Measurements from ENCODE around the gene PUM2.

Gene PUM2

GRCh38 chr2:20339012-20339411, 11.6 kb downstream of the PUM2 start:
- H3K4me3 ChIP-seq (ENCODE audit: low read depth, low read length), result no peak overlapping the region
- no peaks in the 10 kb centered on the region for H3K27me3 ChIP-seq (ENCODE audit: control insufficient read depth, insufficient read depth, low read length)
- H3K9me3 ChIP-seq (ENCODE audit: control insufficient read depth, low read length), result no peaks in the 10 kb centered on the region
- no peak overlapping the region for H3K4me2 ChIP-seq (ENCODE audit: low read length)
- H3K79me2 ChIP-seq, result peaks cover 50% of the 10 kb centered on the region
- H3K4me1 ChIP-seq, result peaks cover 15% of the 10 kb centered on the region
- TF ChIP-seq CTCF (IDR thresholded peaks at IDR 0.05), result no peak
- H3K36me3 ChIP-seq (ENCODE audit: control insufficient read depth, insufficient read depth, low read length), result no peaks in the 10 kb centered on the region
- no peak overlapping the region for H3K9ac ChIP-seq
- H3K27ac ChIP-seq, result no peak overlapping the region
- no peak overlapping the region for H2AFZ ChIP-seq

- Histone ChIP-seq H2AFZ (no peak overlapping the region), H3K27me3 (ENCODE audit: control insufficient read depth, insufficient read depth, low read length) (no peaks in the 10 kb centered on the region), H3K9me3 (ENCODE audit: control insufficient read depth, low read length) (no peaks in the 10 kb centered on the region), H3K27ac (no peak overlapping the region), H3K9ac (no peak overlapping the region), H3K4me2 (ENCODE audit: low read length) (no peak overlapping the region), H3K4me1 (peaks cover 22% of the 10 kb centered on the region), H3K36me3 (ENCODE audit: control insufficient read depth, insufficient read depth, low read length) (no peaks in the 10 kb centered on the region), H3K4me3 (ENCODE audit: low read depth, low read length) (no peak overlapping the region), H3K79me2 (peaks cover 53% of the 10 kb centered on the region)
- TF ChIP-seq CTCF (IDR thresholded peaks at IDR 0.05), result no peak
Measured at GRCh38 chr2:20334605-20335203, 15.9 kb downstream of the PUM2 start.

- Histone ChIP-seq H3K9me3 (ENCODE audit: control insufficient read depth, low read length) (no peaks in the 10 kb centered on the region), H3K4me1 (peaks cover 22% of the 10 kb centered on the region), H3K4me2 (ENCODE audit: low read length) (no peak overlapping the region), H3K27me3 (ENCODE audit: control insufficient read depth, insufficient read depth, low read length) (no peaks in the 10 kb centered on the region), H3K79me2 (peaks cover 49% of the 10 kb centered on the region), H3K27ac (no peak overlapping the region), H3K36me3 (ENCODE audit: control insufficient read depth, insufficient read depth, low read length) (no peaks in the 10 kb centered on the region), H3K9ac (no peak overlapping the region), H3K4me3 (ENCODE audit: low read depth, low read length) (no peak overlapping the region), H2AFZ (no peak overlapping the region)
- no peak for TF ChIP-seq CTCF (IDR thresholded peaks at IDR 0.05)
Measured at GRCh38 chr2:20333738-20334137, 16.9 kb downstream of the PUM2 start.

- H2AFZ ChIP-seq, result no peak overlapping the region
Measured at GRCh38 chr2:20330192-20330591, 20.5 kb downstream of the PUM2 start.

More at GRCh38 chr2:20330192-20330591, 20.5 kb downstream of the PUM2 start:
- Histone ChIP-seq H3K27me3 (ENCODE audit: control insufficient read depth, insufficient read depth, low read length) (no peaks in the 10 kb centered on the region), H3K4me2 (ENCODE audit: low read length) (no peak overlapping the region), H3K27ac (no peak overlapping the region), H3K4me1 (peaks cover 11% of the 10 kb centered on the region), H3K9me3 (ENCODE audit: control insufficient read depth, low read length) (no peaks in the 10 kb centered on the region), H3K79me2 (peaks cover 38% of the 10 kb centered on the region), H3K9ac (no peak overlapping the region), H3K36me3 (ENCODE audit: control insufficient read depth, insufficient read depth, low read length) (no peaks in the 10 kb centered on the region), H3K4me3 (ENCODE audit: low read depth, low read length) (no peak overlapping the region)
- no peak for TF ChIP-seq CTCF (IDR thresholded peaks at IDR 0.05)
